Left renal pelvis (tissue), 4 donors: ENCODE measurements around the gene RTL10. TPM values are rescaled to one million over a fixed set of nuclear protein-coding genes. Genes with fewer than 3 reads are reported as not detected.
"Not testable (repeated sequence)": the region's sequence is repeated elsewhere in the genome, so short reads cannot be mapped to it uniquely, and the experiment has no call there.

Source experiments
- DNase-seq, 4 donors: peaks; one replicate each; pipeline ENCODE4 v3.0.0-alpha.2; 2013; ENCODE audit warnings: low read depth in 4 of 4, low spot score in 3 of 4
- polyA plus RNA-seq, 4 donors: library from polyadenylated mRNA; unstranded; fragments of 120-200 nt; gene quantifications; one replicate each; pipeline ENCODE4 v1.2.1, GENCODE V29; 2013; ENCODE audit not compliant: insufficient read length in 4 of 4

The RTL10 gene
- polyA plus RNA-seq, 4 donors = 15.3 to 29.7 (median 20.1) TPM

- no peak for DNase-seq
These were observed 36.0 kb upstream of the RTL10 start for GRCh38 chr22:19890502-19891316.

- no peak for DNase-seq
These were observed 35.3 kb upstream of the RTL10 start for GRCh38 chr22:19889951-19890350.

- DNase-seq = no peak
These were observed 33.6 kb upstream of the RTL10 start for GRCh38 chr22:19888131-19888746.

- DNase-seq = no peak
These were observed 32.7 kb upstream of the RTL10 start for GRCh38 chr22:19887256-19887985.

- no peak for DNase-seq
These were observed 32.1 kb upstream of the RTL10 start for GRCh38 chr22:19886605-19887255.

- DNase-seq = no peak
These were observed 31.3 kb upstream of the RTL10 start for GRCh38 chr22:19885841-19886592.

- no peak for DNase-seq
These were observed 30.5 kb upstream of the RTL10 start for GRCh38 chr22:19884954-19885751.

GRCh38 chr22:19884161-19884953, 29.7 kb upstream of the RTL10 start:
- no peak for DNase-seq

- DNase-seq = not testable (repeated sequence)
These were observed 28.8 kb upstream of the RTL10 start for GRCh38 chr22:19883446-19883845.

- no peak for DNase-seq
These were observed 28.0 kb upstream of the RTL10 start for GRCh38 chr22:19882446-19883381.

- DNase-seq = peak in 3 of 4 donors; percentile 48 to 61 (median 50)
These were observed 26.3 kb upstream of the RTL10 start for GRCh38 chr22:19880786-19881569.

- DNase-seq = no peak
These were observed 25.5 kb upstream of the RTL10 start for GRCh38 chr22:19879992-19880785.

- no peak for DNase-seq
These were observed 24.9 kb upstream of the RTL10 start for GRCh38 chr22:19879643-19879991.

- no peak for DNase-seq
These were observed 24.5 kb upstream of the RTL10 start for GRCh38 chr22:19879246-19879570.

- DNase-seq = no peak
These were observed 24.0 kb upstream of the RTL10 start for GRCh38 chr22:19878461-19879245.
